Neuronal stem cell (in vitro differentiated cells): Measurements from ENCODE around the gene S100A10. TPM values are rescaled to one million over a fixed set of nuclear protein-coding genes. Genes with fewer than 3 reads are reported as not detected.

Source experiments
- DNase-seq: peaks from one replicate; pipeline ENCODE4 v3.0.0-alpha.2; 2013; ENCODE audit warnings: low spot score
- H2AFZ ChIP-seq: one replicate; pipeline ENCODE4 v1.6.1; 2013; ENCODE audit warnings: mild to moderate bottlenecking, low read length, inconsistent platforms
- H2AK5ac ChIP-seq: 2 replicates; pipeline ENCODE4 v1.6.1; 2013; ENCODE audit warnings: low read depth, mild to moderate bottlenecking, inconsistent platforms, low read length, moderate library complexity, mixed read lengths
- H2BK120ac ChIP-seq: 2 replicates; pipeline ENCODE4 v1.6.1; 2013; ENCODE audit warnings: low read depth, mild to moderate bottlenecking, inconsistent platforms, low read length, moderate library complexity, mixed read lengths
- H2BK12ac ChIP-seq: one replicate; pipeline ENCODE4 v1.6.1; 2013; ENCODE audit warnings: low read length, inconsistent platforms
- H2BK15ac ChIP-seq: 2 replicates; pipeline ENCODE4 v1.6.1; 2013; ENCODE audit warnings: mild to moderate bottlenecking, low read length, inconsistent platforms, mixed read lengths
- H2BK5ac ChIP-seq: one replicate; pipeline ENCODE4 v1.6.1; 2013; ENCODE audit warnings: inconsistent platforms, mild to moderate bottlenecking, low read length, moderate library complexity
- H3K14ac ChIP-seq: one replicate; pipeline ENCODE4 v1.6.1; 2013; ENCODE audit warnings: low read length, inconsistent platforms
- H3K18ac ChIP-seq: 2 replicates; pipeline ENCODE4 v1.6.1; 2013; ENCODE audit warnings: low read length, inconsistent platforms
- H3K23ac ChIP-seq: 2 replicates; pipeline ENCODE4 v1.6.1; 2013; ENCODE audit warnings: low read depth, mild to moderate bottlenecking, mixed read lengths, low read length, inconsistent platforms; ENCODE audit not compliant: poor library complexity
- H3K27ac ChIP-seq: replicated peaks from 3 replicates; pipeline ENCODE4 v1.5.1; 2013; ENCODE audit warnings: low read length, inconsistent platforms
- H3K27me3 ChIP-seq, 3 experiments: 2 replicates each; pipeline ENCODE4 v1.6.1; 2013; ENCODE audit warnings: low read length in 3 of 3, mild to moderate bottlenecking in 2 of 3, inconsistent platforms in 1 of 3, low read depth in 1 of 3, mixed read lengths in 1 of 3, moderate library complexity in 1 of 3; ENCODE audit not compliant: control insufficient read depth in 3 of 3, insufficient read depth in 3 of 3
- H3K36me3 ChIP-seq, 2 donors: replicated peaks in 1 of 2; 2 replicates each; pipeline ENCODE4 v1.6.1; 2013; ENCODE audit warnings: low read length in 2 of 2; ENCODE audit not compliant: control insufficient read depth in 2 of 2, insufficient read depth in 2 of 2
- H3K4ac ChIP-seq: 2 replicates; pipeline ENCODE4 v1.6.1; 2013; ENCODE audit warnings: inconsistent platforms, mild to moderate bottlenecking, low read length, moderate library complexity
- H3K4me1 ChIP-seq, 2 donors: 1 replicate in 1 of 2; 2 replicates in 1 of 2; pipeline ENCODE4 v1.6.1; 2013; ENCODE audit warnings: low read length in 2 of 2, low read depth in 1 of 2; ENCODE audit not compliant: control insufficient read depth in 2 of 2, insufficient read depth in 1 of 2
- H3K4me2 ChIP-seq: one replicate; pipeline ENCODE4 v1.6.1; 2013; ENCODE audit warnings: mild to moderate bottlenecking, low read length, inconsistent platforms; ENCODE audit not compliant: insufficient read depth, poor library complexity, severe bottlenecking
- H3K4me3 ChIP-seq, 2 donors: 2 replicates each; pipeline ENCODE4 v1.5.1; 2013; ENCODE audit warnings: low read length in 2 of 2, mild to moderate bottlenecking in 2 of 2, inconsistent platforms in 1 of 2, moderate library complexity in 1 of 2
- H3K79me1 ChIP-seq: one replicate; pipeline ENCODE4 v1.6.1; 2013; ENCODE audit warnings: low read depth, mild to moderate bottlenecking, inconsistent platforms, low read length, moderate library complexity
- H3K9ac ChIP-seq: one replicate; pipeline ENCODE4 v1.6.1; 2013; ENCODE audit warnings: mild to moderate bottlenecking, low read depth, low read length, inconsistent platforms; ENCODE audit not compliant: poor library complexity
- H3K9me3 ChIP-seq, 2 donors: replicated peaks in 1 of 2; 2 replicates each; pipeline versions ENCODE3 to v1.6.1; 2013; ENCODE audit warnings: low read length in 2 of 2, mild to moderate bottlenecking in 2 of 2, inconsistent platforms in 1 of 2, low read depth in 1 of 2, mixed read lengths in 1 of 2, moderate library complexity in 1 of 2; ENCODE audit not compliant: control insufficient read depth in 2 of 2, insufficient read depth in 1 of 2
- H4K8ac ChIP-seq: one replicate; pipeline ENCODE4 v1.6.1; 2013; ENCODE audit warnings: low read depth, mild to moderate bottlenecking, inconsistent platforms, low read length, moderate library complexity
- H4K91ac ChIP-seq: one replicate; pipeline ENCODE4 v1.6.1; 2013; ENCODE audit warnings: low read length, low read depth, mild to moderate bottlenecking, inconsistent platforms; ENCODE audit not compliant: poor library complexity
- WGBS, 2 donors: extraction: QIAGEN DNeasy Blood & Tissue Kit; methylation state at CpG; one replicate each; pipeline ENCODE4 v1.1.7; 2013; ENCODE audit warnings: missing lambda C conversion rate in 2 of 2, mixed read lengths in 1 of 2; ENCODE audit not compliant: insufficient read length in 2 of 2, insufficient replicate concordance in 1 of 2; ENCODE audit errors: extremely low coverage in 2 of 2; 5-methylcytosine and 5-hydroxymethylcytosine counted together
- polyA plus RNA-seq, 2 experiments: library from polyadenylated mRNA; stranded (reverse); fragments of 200-250 nt; gene quantifications; one replicate each; pipeline ENCODE4 v1.2.3, GENCODE V29; 2013

Gene S100A10
- 3.4 TPM for polyA plus RNA-seq (2013, experiment 1 of 2)
- 3.2 TPM for polyA plus RNA-seq (2013, experiment 2 of 2)

- peak within 1 kb of the TSS; percentile 78 for H3K18ac ChIP-seq
- H3K36me3 ChIP-seq = no peaks in the 10 kb centered on the region
- peak within 1 kb of the TSS; percentile 88 for H2AFZ ChIP-seq
- peak within 1 kb of the TSS; percentile 70 for H3K4me2 ChIP-seq
- H3K14ac ChIP-seq = peak within 1 kb of the TSS; percentile 72
- peaks cover 0 to 6% of the 10 kb centered on the region in 2 donors for H3K9me3 ChIP-seq
- no peak within 1 kb of the TSS for H2BK120ac ChIP-seq
- H3K27me3 ChIP-seq = peaks cover 9 to 62% (median 47%) of the 10 kb centered on the region in 3 experiments
- H2BK12ac ChIP-seq = no peak within 1 kb of the TSS
- H2BK5ac ChIP-seq = no peak within 1 kb of the TSS
- H4K8ac ChIP-seq = no peak within 1 kb of the TSS
- H3K4ac ChIP-seq = no peak within 1 kb of the TSS
- peak within 1 kb of the TSS; percentile 70 for H3K9ac ChIP-seq
- H3K4me3 ChIP-seq = peak within 1 kb of the TSS; percentile 31 to 71
- no CpG with 5 or more reads among the region's 69 CpGs for WGBS, 2 donors
- H2AK5ac ChIP-seq = no peak within 1 kb of the TSS
- H4K91ac ChIP-seq = no peak within 1 kb of the TSS
- no peaks in the 10 kb centered on the region for H3K79me1 ChIP-seq
- no peak within 1 kb of the TSS for H3K27ac ChIP-seq
- H2BK15ac ChIP-seq = no peak within 1 kb of the TSS
- peaks cover 0 to 10% of the 10 kb centered on the region in 2 donors for H3K4me1 ChIP-seq
- no peak for DNase-seq
- peak within 1 kb of the TSS; percentile 61 for H3K23ac ChIP-seq
These were observed at the start of gene S100A10 for GRCh38 chr1:151993734-151994496. Gene S100A10, minus strand, starts transcription at chr1:151993859. Its CDS starts 7,629 bp downstream, at chr1:151986230.

- Histone ChIP-seq H2AFZ (no peak overlapping the region), H3K36me3 (no peaks in the 10 kb centered on the region), H3K9me3 (no peaks in the 10 kb centered on the region), H3K4me2 (no peak overlapping the region), H3K18ac (no peak overlapping the region), H3K4ac (no peak overlapping the region), H2AK5ac (no peak overlapping the region), H3K4me1 (no peaks in the 10 kb centered on the region), H2BK12ac (no peak overlapping the region), H2BK120ac (no peak overlapping the region), H4K8ac (no peak overlapping the region), H2BK5ac (no peak overlapping the region), H3K79me1 (no peaks in the 10 kb centered on the region), H3K27ac (no peak overlapping the region), H3K14ac (no peak overlapping the region), H3K9ac (no peak overlapping the region), H4K91ac (no peak overlapping the region), H3K4me3 (no peak overlapping the region), H3K23ac (no peak overlapping the region), H2BK15ac (no peak overlapping the region), H3K27me3 (peaks cover 0 to 45% (median 0%) of the 10 kb centered on the region in 3 experiments)
- WGBS, 2 donors = no CpG with 5 or more reads among the region's 1 CpG
- no peak for DNase-seq
These were observed 48.4 kb upstream of the S100A10 start for GRCh38 chr1:152042030-152042429.

GRCh38 chr1:152039886-152040285, 46.2 kb upstream of the S100A10 start:
- Histone ChIP-seq H2AK5ac (no peak overlapping the region), H3K4me1 (peaks cover 5 to 7% of the 10 kb centered on the region in 2 donors), H2BK120ac (no peak overlapping the region), H3K4ac (no peak overlapping the region), H2BK5ac (no peak overlapping the region), H3K36me3 (no peaks in the 10 kb centered on the region), H3K9ac (no peak overlapping the region), H3K23ac (no peak overlapping the region), H3K27ac (no peak overlapping the region), H4K8ac (no peak overlapping the region), H2BK15ac (no peak overlapping the region), H3K18ac (no peak overlapping the region), H4K91ac (no peak overlapping the region), H3K4me2 (no peak overlapping the region), H2AFZ (no peak overlapping the region), H3K79me1 (no peaks in the 10 kb centered on the region), H3K9me3 (no peaks in the 10 kb centered on the region), H3K14ac (no peak overlapping the region), H3K27me3 (peaks cover 0 to 66% (median 16%) of the 10 kb centered on the region in 3 experiments), H3K4me3 (no peak overlapping the region), H2BK12ac (no peak overlapping the region)
- DNase-seq = no peak
- no CpG with 5 or more reads among the region's 1 CpG for WGBS, 2 donors

DNA sequence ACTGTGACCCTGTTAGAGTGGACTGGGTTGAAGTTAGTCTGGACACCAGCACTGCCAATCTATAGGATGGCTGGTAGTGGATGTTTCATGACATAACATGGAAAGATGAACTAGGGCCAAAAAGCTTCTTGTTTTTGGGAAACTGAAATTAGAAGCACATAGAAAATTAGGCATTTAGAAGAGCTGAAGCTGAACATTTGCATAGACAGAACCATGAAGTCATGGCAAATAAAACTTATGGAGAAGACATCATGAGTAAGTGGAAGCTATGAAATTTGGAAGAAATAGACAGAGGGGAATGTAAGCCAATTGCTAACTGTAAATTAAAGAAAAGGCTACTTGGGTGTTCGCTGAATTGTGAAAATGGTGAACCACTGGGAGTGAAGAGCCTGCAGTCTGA, 45.8 kb upstream of the S100A10 start:
- H2BK12ac ChIP-seq = no peak overlapping the region
- no peak overlapping the region for H3K4me3 ChIP-seq
- H3K9ac ChIP-seq = no peak overlapping the region
- no peak overlapping the region for H2AFZ ChIP-seq
- H3K18ac ChIP-seq = no peak overlapping the region
- DNase-seq = no peak
- no peak overlapping the region for H3K4me2 ChIP-seq
- no peak overlapping the region for H2BK120ac ChIP-seq
- no peak overlapping the region for H2AK5ac ChIP-seq
- H3K4ac ChIP-seq = no peak overlapping the region
- H2BK5ac ChIP-seq = no peak overlapping the region
- no peaks in the 10 kb centered on the region for H3K36me3 ChIP-seq
- H3K9me3 ChIP-seq = no peaks in the 10 kb centered on the region
- no peaks in the 10 kb centered on the region for H3K79me1 ChIP-seq
- H3K14ac ChIP-seq = no peak overlapping the region
- H3K4me1 ChIP-seq = peaks cover 5 to 10% of the 10 kb centered on the region in 2 donors
- no peak overlapping the region for H4K91ac ChIP-seq
- WGBS, 2 donors = no CpG with 5 or more reads among the region's 1 CpG
- H4K8ac ChIP-seq = no peak overlapping the region
- peaks cover 0 to 68% (median 16%) of the 10 kb centered on the region in 3 experiments for H3K27me3 ChIP-seq
- no peak overlapping the region for H3K27ac ChIP-seq
- H3K23ac ChIP-seq = no peak overlapping the region
- H2BK15ac ChIP-seq = no peak overlapping the region
